HepG2 (cell line): ENCODE results near the gene CD40. TPM values are rescaled to one million over a fixed set of nuclear protein-coding genes. Genes with fewer than 3 reads are reported as not detected.

Source experiments
- ARNT2 ChIP-seq: sonication (generic); formaldehyde crosslinking; IDR thresholded peaks from 2 replicates; pipeline ENCODE4 v1.8.0; 2022; ENCODE audit warnings: mild to moderate bottlenecking, low read depth, missing genetic modification reagents, moderate library complexity
- CREB1 ChIP-seq, 2 experiments: fragments of 450-650 bp in 1 of 2; IDR thresholded peaks; 2 replicates each; pipeline ENCODE4 v1.6.1; 2016 to 2017; ENCODE audit warnings: control low read depth in 1 of 2, mild to moderate bottlenecking in 1 of 2, missing compliant biosample characterization in 1 of 2, missing genetic modification characterization in 1 of 2
- DZIP1 ChIP-seq: sonication (generic); formaldehyde crosslinking; IDR thresholded peaks from 2 replicates; pipeline ENCODE4 v1.5.0; 2020; ENCODE audit warnings: mild to moderate bottlenecking, missing genetic modification reagents
- HMGXB4 ChIP-seq, 2 experiments: sonication (generic) in 1 of 2; formaldehyde crosslinking in 1 of 2; IDR thresholded peaks; 2 replicates each; pipeline versions ENCODE4 v1.4.0 to v1.6.1; 2018 to 2020; ENCODE audit warnings: missing genetic modification reagents in 2 of 2, borderline replicate concordance in 1 of 2, low read depth in 1 of 2, mild to moderate bottlenecking in 1 of 2, missing biosample characterization in 1 of 2
- MAX ChIP-seq: IDR thresholded peaks from 2 replicates; pipeline ENCODE4 v1.6.1; 2012; ENCODE audit warnings: inconsistent platforms
- PATZ1 ChIP-seq: sonication (generic); formaldehyde crosslinking; IDR thresholded peaks from 2 replicates; pipeline ENCODE4 v1.4.0; 2020; ENCODE audit warnings: missing genetic modification reagents
- RAD21 ChIP-seq: fragments of 450-650 bp; formaldehyde crosslinking; IDR thresholded peaks from 2 replicates; pipeline ENCODE4 v1.5.0; 2020; ENCODE audit warnings: mild to moderate bottlenecking
- ZBTB33 ChIP-seq: sonication (generic); formaldehyde crosslinking; IDR thresholded peaks from 2 replicates; pipeline ENCODE4 v1.4.0; 2020; ENCODE audit warnings: missing genetic modification reagents
- ZFX ChIP-seq: sonication (generic); formaldehyde crosslinking; IDR thresholded peaks from 2 replicates; pipeline ENCODE4 v1.4.0; 2020; ENCODE audit warnings: mild to moderate bottlenecking, low read depth, missing genetic modification reagents, moderate library complexity
- ZNF367 ChIP-seq: sonication (generic); formaldehyde crosslinking; IDR thresholded peaks from 2 replicates; pipeline ENCODE4 v1.4.0; 2020; ENCODE audit warnings: missing genetic modification reagents, borderline replicate concordance
- ZNF570 ChIP-seq: sonication (generic); formaldehyde crosslinking; IDR thresholded peaks from 2 replicates; pipeline ENCODE4 v1.4.0; 2020; ENCODE audit warnings: mild to moderate bottlenecking, missing genetic modification reagents, borderline replicate concordance
- ZNF687 ChIP-seq: sonication (generic); formaldehyde crosslinking; IDR thresholded peaks from 2 replicates; pipeline ENCODE4 v1.5.1; 2020; ENCODE audit warnings: mild to moderate bottlenecking, missing genetic modification reagents, moderate library complexity
- ZNF891 ChIP-seq: sonication (generic); formaldehyde crosslinking; IDR thresholded peaks from 2 replicates; pipeline ENCODE4 v1.5.0; 2020; ENCODE audit warnings: mild to moderate bottlenecking, missing genetic modification reagents
- polyA plus RNA-seq, 8 experiments: library from polyadenylated mRNA; depleted of rRNA in 3 of 8; stranded (reverse) in 7 of 8; unstranded in 1 of 8; fragments of >200 nt; fragmentation: Illumina TruSeq in 4 of 8; extraction: Trizol in 4 of 8; gene quantifications; 2 replicates each; pipeline versions ENCODE4 v1.2.1 to v1.2.3, GENCODE V29; 2011 to 2016; ENCODE audit warnings: low read depth in 4 of 8, missing spikeins in 1 of 8, mixed read lengths in 1 of 8; ENCODE audit not compliant: insufficient read depth in 1 of 8
- total RNA-seq, 5 experiments: library from RNA; depleted of rRNA; stranded (reverse); fragments of >200 nt; fragmentation: Illumina TruSeq; extraction: Trizol; gene quantifications; 2 replicates each; pipeline ENCODE4 v1.2.3, GENCODE V29; 2016; ENCODE audit warnings: low read depth in 1 of 5

Gene CD40
- total and polyA plus RNA-seq, 2 of the 13 experiments (the other 11 are each of a cell fraction or from before 2014, with no cell fraction given), result 4.6 to 13.4 TPM

- 0 out of 2 replicates have a peak, but pooled peaks have one; percentile 16 for TF ChIP-seq PATZ1 (CRISPR knock-in tag)
- TF ChIP-seq MAX, result peak; percentile 39; the same call in 1 of the 2 replicates
- 0 out of 4 replicates have a peak, but pooled peaks of 1 of the 2 experiments have one; percentile 22 for TF ChIP-seq HMGXB4 (CRISPR knock-in tag; IDR thresholded peaks at IDR 0.05; ENCODE audit: borderline replicate concordance in 1 of 2, low read depth in 1 of 2)
- TF ChIP-seq DZIP1, result no peak
- no peak for TF ChIP-seq ZNF367
- 0 out of 2 replicates have a peak, but pooled peaks have one; percentile 24 for TF ChIP-seq ZBTB33 (CRISPR knock-in tag)
- TF ChIP-seq ZNF687 (CRISPR knock-in tag), result peak; percentile 36; the same call in 1 of the 2 replicates
- no peak for TF ChIP-seq ZNF570 (CRISPR knock-in tag)
- TF ChIP-seq ZFX (CRISPR knock-in tag), result 0 out of 2 replicates have a peak, but pooled peaks have one; percentile 29
- TF ChIP-seq RAD21 (CRISPR knock-in tag), result peak; percentile 89
- TF ChIP-seq CREB1 (IDR thresholded peaks at IDR 0.05), result peak; percentile 13; the same call in 1 of the 2 replicates
- TF ChIP-seq CREB1 (CRISPR knock-in tag; IDR thresholded peaks at IDR 0.05), result no peak
- TF ChIP-seq ARNT2 (CRISPR knock-in tag), result 0 out of 2 replicates have a peak, but pooled peaks have one; percentile 30
- 0 out of 2 replicates have a peak, but pooled peaks have one; percentile 32 for TF ChIP-seq ZNF891 (CRISPR knock-in tag)
These were observed 56.5 kb downstream of the CD40 start (continued) for GRCh38 chr20:46174469-46175126.
